Measurements from ENCODE around the gene PPM1M.
A peak's percentile ranks its signal among the peaks of the same experiment; 100 is the strongest.
"Not testable (repeated sequence)": the region's sequence is repeated elsewhere in the genome, so short reads cannot be mapped to it uniquely, and the experiment has no call there.

The PPM1M gene

DNA sequence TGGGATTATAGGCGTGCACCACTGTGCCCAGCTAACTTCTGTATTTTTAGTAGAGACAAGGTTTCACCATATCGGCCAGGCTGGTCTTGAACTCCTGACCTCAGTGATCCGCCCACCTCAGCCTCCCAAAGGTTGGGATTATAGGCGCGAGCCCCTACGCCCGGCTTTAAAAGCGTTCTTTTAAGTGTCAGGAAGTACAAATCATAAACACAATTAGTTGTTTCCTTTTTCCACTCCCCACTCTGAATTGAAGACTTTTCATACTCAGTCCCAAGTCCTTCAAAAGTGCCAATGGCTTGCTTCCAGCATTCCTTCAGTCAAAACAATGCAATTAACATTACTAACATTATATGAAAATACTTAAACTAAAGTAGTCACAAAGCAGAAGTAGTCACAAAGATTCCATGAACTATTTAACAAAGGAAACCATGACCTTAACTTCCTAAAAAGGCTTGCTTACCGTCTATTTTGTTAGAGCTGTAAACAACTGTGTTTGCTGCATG, 24.7 kb downstream of the PPM1M start:
- Histone ChIP-seq H3K27ac (ENCODE audit: low read length) (peak overlapping the region; percentile 32), H3K36me3 (ENCODE audit: control insufficient read depth in 1 of 2, insufficient read depth in 2 of 2, low read length in 2 of 2) (peaks cover 29 to 30% of the 10 kb centered on the region in 2 donors), H3K4me3 (ENCODE audit: low read depth in 1 of 2, low read length in 2 of 2) (peak overlapping the region in 1 of 2 donors; percentile 12), H3K27me3 (ENCODE audit: low read depth, low read length) (no peaks in the 10 kb centered on the region), H3K4me1 (ENCODE audit: control insufficient read depth in 1 of 2, insufficient read depth in 2 of 2, low read length in 2 of 2) (peaks cover 17 to 62% of the 10 kb centered on the region in 2 donors), H3K9me3 (ENCODE audit: control insufficient read depth in 1 of 2, low read length in 2 of 2) (no peaks in the 10 kb centered on the region)

- Histone ChIP-seq H3K36me3 (ENCODE audit: control insufficient read depth in 1 of 2, insufficient read depth in 2 of 2, low read length in 2 of 2) (peaks cover 11 to 16% of the 10 kb centered on the region in 2 donors), H3K4me1 (ENCODE audit: control insufficient read depth in 1 of 2, insufficient read depth in 2 of 2, low read length in 2 of 2) (peaks cover 17 to 76% of the 10 kb centered on the region in 2 donors), H3K27ac (ENCODE audit: low read length) (peak overlapping the region; percentile 11)
- not testable (repeated sequence) for H3K27me3 ChIP-seq (ENCODE audit: low read depth, low read length); H3K4me3 ChIP-seq (ENCODE audit: low read depth in 1 of 2, low read length in 2 of 2); H3K9me3 ChIP-seq (ENCODE audit: control insufficient read depth in 1 of 2, low read length in 2 of 2)
These were observed 26.6 kb downstream of the PPM1M start for GRCh38 chr3:52272172-52272571.

GRCh38 chr3:52272831-52273230, 27.3 kb downstream of the PPM1M start:
- Histone ChIP-seq H3K4me3 (ENCODE audit: low read depth in 1 of 2, low read length in 2 of 2) (no peak overlapping the region), H3K27ac (ENCODE audit: low read length) (no peak overlapping the region), H3K9me3 (ENCODE audit: control insufficient read depth in 1 of 2, low read length in 2 of 2) (no peaks in the 10 kb centered on the region), H3K27me3 (ENCODE audit: low read depth, low read length) (no peaks in the 10 kb centered on the region), H3K36me3 (ENCODE audit: control insufficient read depth in 1 of 2, insufficient read depth in 2 of 2, low read length in 2 of 2) (peaks cover 8 to 10% of the 10 kb centered on the region in 2 donors), H3K4me1 (ENCODE audit: control insufficient read depth in 1 of 2, insufficient read depth in 2 of 2, low read length in 2 of 2) (peaks cover 17 to 76% of the 10 kb centered on the region in 2 donors)

DNA sequence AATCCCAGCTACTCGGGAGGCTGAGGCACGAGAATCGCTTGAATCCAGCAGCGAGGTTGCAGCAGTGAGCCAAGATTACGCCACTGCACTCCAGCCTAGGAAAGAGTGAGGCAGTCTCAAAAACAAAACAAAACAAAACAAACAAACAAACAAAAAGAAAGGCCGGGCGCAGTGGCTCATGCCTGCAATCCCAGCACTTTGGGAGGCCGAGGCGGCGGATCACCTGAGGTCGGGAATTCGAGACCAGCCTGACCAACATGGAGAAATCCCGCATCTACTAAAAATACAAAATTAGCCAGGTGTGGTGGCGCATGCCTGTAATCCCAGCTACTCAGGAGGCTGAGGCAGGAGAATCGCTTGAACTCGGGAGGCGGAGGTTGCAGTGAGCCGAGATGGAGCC, 29.2 kb downstream of the PPM1M start:
- H3K27me3 ChIP-seq (ENCODE audit: low read depth, low read length); H3K9me3 ChIP-seq (ENCODE audit: control insufficient read depth in 1 of 2, low read length in 2 of 2); H3K36me3 ChIP-seq (ENCODE audit: control insufficient read depth in 1 of 2, insufficient read depth in 2 of 2, low read length in 2 of 2); H3K4me3 ChIP-seq (ENCODE audit: low read depth in 1 of 2, low read length in 2 of 2): not testable (repeated sequence)
- Histone ChIP-seq H3K4me1 (ENCODE audit: control insufficient read depth in 1 of 2, insufficient read depth in 2 of 2, low read length in 2 of 2) (peaks cover 17 to 68% of the 10 kb centered on the region in 2 donors), H3K27ac (ENCODE audit: low read length) (peak overlapping the region; percentile 58)

- Histone ChIP-seq H3K27ac (ENCODE audit: low read length) (peak overlapping the region; percentile 89), H3K4me3 (ENCODE audit: low read depth in 1 of 2, low read length in 2 of 2) (peak overlapping the region; percentile 90 to 95), H3K36me3 (ENCODE audit: control insufficient read depth in 1 of 2, insufficient read depth in 2 of 2, low read length in 2 of 2) (peaks cover 0 to 2% of the 10 kb centered on the region in 2 donors), H3K9me3 (ENCODE audit: control insufficient read depth in 1 of 2, low read length in 2 of 2) (no peaks in the 10 kb centered on the region), H3K27me3 (ENCODE audit: low read depth, low read length) (no peaks in the 10 kb centered on the region), H3K4me1 (ENCODE audit: control insufficient read depth in 1 of 2, insufficient read depth in 2 of 2, low read length in 2 of 2) (peaks cover 3 to 43% of the 10 kb centered on the region in 2 donors)
These were observed 31.8 kb downstream of the PPM1M start for GRCh38 chr3:52277071-52277964.

DNA sequence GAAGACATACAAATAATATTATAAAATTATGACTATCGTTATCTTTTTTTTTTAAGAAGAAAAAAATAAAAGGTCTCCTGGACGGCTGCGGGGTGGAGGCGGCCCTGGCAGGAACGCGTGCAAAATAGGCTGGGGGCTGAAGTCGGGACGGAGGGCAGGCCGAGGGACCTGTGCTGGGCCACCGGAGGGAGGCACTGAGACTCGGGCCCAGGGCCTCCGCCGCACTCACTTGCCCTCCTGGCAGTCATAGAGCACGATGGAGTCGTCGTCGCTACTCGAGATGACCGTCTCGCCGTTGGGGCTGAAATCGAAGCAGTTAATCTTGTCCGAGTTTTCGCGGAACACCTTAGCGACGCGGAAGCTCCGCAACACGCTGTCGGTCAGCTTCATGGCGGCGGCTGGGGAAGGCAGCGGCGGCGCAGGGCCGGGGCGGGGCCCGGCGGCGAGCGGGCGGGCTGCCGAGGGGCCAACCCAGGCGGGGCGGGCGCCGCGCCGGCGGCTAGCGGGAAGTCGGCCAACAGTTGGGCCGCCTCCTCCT, 32.5 kb downstream of the PPM1M start:
- peak overlapping the region; percentile 90 to 95 for H3K4me3 ChIP-seq (ENCODE audit: low read depth in 1 of 2, low read length in 2 of 2)
- peaks cover 3 to 40% of the 10 kb centered on the region in 2 donors for H3K4me1 ChIP-seq (ENCODE audit: control insufficient read depth in 1 of 2, insufficient read depth in 2 of 2, low read length in 2 of 2)
- H3K9me3 ChIP-seq (ENCODE audit: control insufficient read depth in 1 of 2, low read length in 2 of 2): no peaks in the 10 kb centered on the region
- no peaks in the 10 kb centered on the region for H3K27me3 ChIP-seq (ENCODE audit: low read depth, low read length)
- peaks cover 0 to 3% of the 10 kb centered on the region in 2 donors for H3K36me3 ChIP-seq (ENCODE audit: control insufficient read depth in 1 of 2, insufficient read depth in 2 of 2, low read length in 2 of 2)
- peak overlapping the region; percentile 89 for H3K27ac ChIP-seq (ENCODE audit: low read length)

- no peaks in the 10 kb centered on the region for H3K9me3 ChIP-seq (ENCODE audit: control insufficient read depth in 1 of 2, low read length in 2 of 2)
- peak within 1 kb of the TSS; percentile 90 to 95 for H3K4me3 ChIP-seq (ENCODE audit: low read depth in 1 of 2, low read length in 2 of 2)
- no peaks in the 10 kb centered on the region for H3K27me3 ChIP-seq (ENCODE audit: low read depth, low read length)
- peaks cover 6 to 35% of the 10 kb centered on the region in 2 donors for H3K4me1 ChIP-seq (ENCODE audit: control insufficient read depth in 1 of 2, insufficient read depth in 2 of 2, low read length in 2 of 2)
- peaks cover 0 to 3% of the 10 kb centered on the region in 2 donors for H3K36me3 ChIP-seq (ENCODE audit: control insufficient read depth in 1 of 2, insufficient read depth in 2 of 2, low read length in 2 of 2)
- peak within 1 kb of the TSS; percentile 89 for H3K27ac ChIP-seq (ENCODE audit: low read length)
These were observed 33.0 kb downstream of the PPM1M start, which contains the start of gene WDR82 for GRCh38 chr3:52278510-52279069. TSS of gene WDR82 (minus strand) at chr3:52278649. CDS start at chr3:52278361, 288 bp downstream.

DNA sequence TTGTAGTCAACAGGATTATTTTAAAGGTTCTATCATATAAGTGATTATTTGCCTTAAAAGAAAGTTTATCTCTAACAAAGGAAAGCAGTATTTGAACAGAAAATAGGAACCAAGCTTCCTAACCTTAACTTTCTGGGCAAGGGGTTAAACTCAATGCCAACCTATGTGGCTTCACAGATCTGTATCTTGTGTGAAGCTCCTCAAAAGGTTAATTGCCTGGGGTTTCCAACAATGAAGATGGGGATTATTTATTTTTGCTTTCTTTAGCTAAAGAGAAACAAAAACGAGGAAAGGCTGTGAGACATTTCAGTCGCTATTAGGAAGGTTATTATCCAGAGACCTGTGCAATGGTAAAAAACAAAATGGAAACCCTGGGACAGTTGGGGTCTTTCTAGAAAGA, 34.0 kb downstream of the PPM1M start:
- no peaks in the 10 kb centered on the region for H3K27me3 ChIP-seq (ENCODE audit: low read depth, low read length)
- H3K27ac ChIP-seq (ENCODE audit: low read length): peak overlapping the region; percentile 47
- H3K4me1 ChIP-seq (ENCODE audit: control insufficient read depth in 1 of 2, insufficient read depth in 2 of 2, low read length in 2 of 2): peaks cover 6 to 25% of the 10 kb centered on the region in 2 donors
- H3K4me3 ChIP-seq (ENCODE audit: low read depth in 1 of 2, low read length in 2 of 2): peak overlapping the region; percentile 90 to 95
- H3K9me3 ChIP-seq (ENCODE audit: control insufficient read depth in 1 of 2, low read length in 2 of 2): no peaks in the 10 kb centered on the region
- peaks cover 0 to 3% of the 10 kb centered on the region in 2 donors for H3K36me3 ChIP-seq (ENCODE audit: control insufficient read depth in 1 of 2, insufficient read depth in 2 of 2, low read length in 2 of 2)

DNA sequence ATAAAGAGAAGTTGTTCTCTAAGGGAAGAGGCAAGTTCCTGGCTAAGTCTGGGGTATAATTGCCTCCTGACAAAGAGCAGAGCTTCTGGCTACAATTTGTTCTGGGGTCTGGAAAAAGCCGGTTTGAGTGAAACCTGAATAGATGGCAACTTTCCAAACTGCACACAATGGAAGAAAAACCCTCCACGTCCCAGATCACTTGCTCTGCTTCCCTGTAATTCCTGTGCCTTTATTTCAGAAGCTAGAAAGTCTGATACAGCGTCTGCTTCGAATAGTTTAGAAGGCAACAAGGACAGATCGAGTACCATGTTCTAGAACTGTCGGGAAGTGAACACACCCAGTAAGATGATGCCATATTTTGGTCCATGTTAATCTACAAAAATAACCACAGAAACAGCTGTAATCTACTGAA, 34.5 kb downstream of the PPM1M start:
- peaks cover 0 to 3% of the 10 kb centered on the region in 2 donors for H3K36me3 ChIP-seq (ENCODE audit: control insufficient read depth in 1 of 2, insufficient read depth in 2 of 2, low read length in 2 of 2)
- peaks cover 6 to 21% of the 10 kb centered on the region in 2 donors for H3K4me1 ChIP-seq (ENCODE audit: control insufficient read depth in 1 of 2, insufficient read depth in 2 of 2, low read length in 2 of 2)
- no peaks in the 10 kb centered on the region for H3K9me3 ChIP-seq (ENCODE audit: control insufficient read depth in 1 of 2, low read length in 2 of 2)
- H3K4me3 ChIP-seq (ENCODE audit: low read depth in 1 of 2, low read length in 2 of 2): peak overlapping the region in 1 of 2 donors; percentile 90
- peak overlapping the region; percentile 47 for H3K27ac ChIP-seq (ENCODE audit: low read length)
- H3K27me3 ChIP-seq (ENCODE audit: low read depth, low read length): no peaks in the 10 kb centered on the region

DNA sequence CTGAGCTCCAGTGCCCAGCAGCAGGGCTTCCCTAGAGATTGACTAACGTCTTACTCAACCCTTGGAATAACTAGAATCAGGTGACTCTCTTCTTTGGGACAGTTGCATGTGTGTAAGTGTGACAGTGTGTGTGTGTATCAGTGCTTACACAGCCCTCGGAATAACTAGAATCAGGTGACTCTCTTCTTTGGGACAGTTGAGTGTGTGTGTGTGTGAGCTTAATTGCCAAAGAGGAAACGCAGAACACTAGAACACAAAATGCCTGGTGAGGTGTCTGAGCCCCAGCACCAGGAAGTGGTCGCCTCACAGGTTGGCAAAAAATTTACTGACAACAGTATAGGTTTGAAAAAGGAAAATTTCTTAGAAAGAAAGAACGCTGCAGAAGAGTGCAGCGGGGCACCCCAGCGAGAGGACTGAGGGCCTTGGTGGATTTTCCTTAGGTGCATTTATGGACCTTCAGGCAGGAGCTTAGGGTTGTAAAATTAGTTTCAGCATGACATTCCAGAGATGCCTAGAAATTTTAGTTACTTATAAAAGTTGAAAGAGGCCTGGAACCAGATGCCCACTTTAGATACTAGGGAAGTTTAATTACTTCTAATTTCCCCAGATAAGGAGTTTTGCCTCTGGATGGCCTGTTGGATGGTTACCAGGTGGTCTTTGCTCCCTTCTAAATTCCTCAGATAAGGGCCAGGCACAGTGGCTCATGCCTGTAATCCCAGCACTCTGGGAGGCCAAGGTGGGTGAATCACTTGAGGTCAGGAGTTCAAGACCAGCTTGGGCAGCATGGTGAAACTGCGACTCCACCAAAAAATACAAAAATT, 36.6 kb downstream of the PPM1M start:
- Histone ChIP-seq H3K27me3 (ENCODE audit: low read depth, low read length) (no peaks in the 10 kb centered on the region), H3K9me3 (ENCODE audit: control insufficient read depth in 1 of 2, low read length in 2 of 2) (no peaks in the 10 kb centered on the region), H3K4me1 (ENCODE audit: control insufficient read depth in 1 of 2, insufficient read depth in 2 of 2, low read length in 2 of 2) (peaks cover 3 to 9% of the 10 kb centered on the region in 2 donors), H3K4me3 (ENCODE audit: low read depth in 1 of 2, low read length in 2 of 2) (no peak overlapping the region), H3K36me3 (ENCODE audit: control insufficient read depth in 1 of 2, insufficient read depth in 2 of 2, low read length in 2 of 2) (peaks cover 0 to 5% of the 10 kb centered on the region in 2 donors), H3K27ac (ENCODE audit: low read length) (no peak overlapping the region)

Data from muscle layer of duodenum (tissue), 2 donors.